Measurements from ENCODE around the gene SLC22A14. TPM values are rescaled to one million over a fixed set of nuclear protein-coding genes. Genes with fewer than 3 reads are reported as not detected.

Gene SLC22A14
- total RNA-seq, 3 donors from 2014 or later, result 0.12 to 0.16 TPM; not detected in 1

- H3K4me3 ChIP-seq, result no peak overlapping the region
- no peak for ATAC-seq
- no peaks in the 10 kb centered on the region for H3K9me3 ChIP-seq
- DNase-seq, result no peak
- H3K36me3 ChIP-seq (ENCODE audit: low read depth), result no peaks in the 10 kb centered on the region
- no peaks in the 10 kb centered on the region for H3K4me1 ChIP-seq (ENCODE audit: low read depth)
- no peak for TF ChIP-seq CTCF (IDR thresholded peaks at IDR 0.05)
- intact Hi-C loops (cut with DNase I, micrococcal nuclease), result no loop called here
These were observed 15.4 kb downstream of the SLC22A14 start for GRCh38 chr3:38297537-38297936.

- intact Hi-C loops (cut with DNase I, micrococcal nuclease), result no loop called here
- ATAC-seq (no peak), DNase-seq (no peak)
- H3K4me3 ChIP-seq, result no peak overlapping the region
- H3K9me3 ChIP-seq, result no peaks in the 10 kb centered on the region
- H3K36me3 ChIP-seq (ENCODE audit: low read depth), result no peaks in the 10 kb centered on the region
- TF ChIP-seq CTCF (IDR thresholded peaks at IDR 0.05), result no peak
- H3K4me1 ChIP-seq (ENCODE audit: low read depth), result no peaks in the 10 kb centered on the region
These were observed 16.0 kb downstream of the SLC22A14 start for GRCh38 chr3:38297947-38298711.

DNA sequence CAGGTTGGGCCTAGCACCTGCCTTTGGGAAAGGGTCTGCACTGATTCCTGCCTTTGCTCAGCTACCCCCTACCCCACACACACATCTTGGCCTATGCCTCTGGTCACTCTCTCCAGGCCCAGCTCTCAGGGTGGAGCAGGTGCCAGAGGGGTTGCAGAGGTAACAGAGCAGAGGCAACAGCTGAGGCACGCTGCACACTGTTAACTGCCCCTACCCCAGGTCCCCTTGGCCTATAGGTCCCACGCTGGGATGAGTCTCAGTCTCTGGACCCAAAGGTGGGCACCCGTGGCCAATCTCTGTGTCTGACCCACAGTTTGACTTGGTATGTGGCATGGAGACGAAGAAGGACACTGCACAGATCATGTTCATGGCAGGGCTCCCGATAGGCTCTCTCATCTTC, 24.8 kb downstream of the SLC22A14 start:
- DNase-seq (no peak), ATAC-seq (no peak)
- no peaks in the 10 kb centered on the region for H3K9me3 ChIP-seq
- no peaks in the 10 kb centered on the region for H3K36me3 ChIP-seq (ENCODE audit: low read depth)
- no peak overlapping the region for H3K4me3 ChIP-seq
- no peak for TF ChIP-seq CTCF (IDR thresholded peaks at IDR 0.05)
- intact Hi-C loops (cut with DNase I, micrococcal nuclease), result no loop called here
- H3K4me1 ChIP-seq (ENCODE audit: low read depth), result no peaks in the 10 kb centered on the region

GRCh38 chr3:38307599-38307998, 25.5 kb downstream of the SLC22A14 start:
- no peak for DNase-seq
- no peak for TF ChIP-seq CTCF (IDR thresholded peaks at IDR 0.05)
- Histone ChIP-seq H3K4me1 (ENCODE audit: low read depth) (no peaks in the 10 kb centered on the region), H3K4me3 (no peak overlapping the region), H3K36me3 (ENCODE audit: low read depth) (no peaks in the 10 kb centered on the region), H3K9me3 (no peaks in the 10 kb centered on the region)
- intact Hi-C loops (cut with DNase I, micrococcal nuclease), result no loop called here
- no peak for ATAC-seq

- no peak for TF ChIP-seq CTCF (IDR thresholded peaks at IDR 0.05)
- no peaks in the 10 kb centered on the region for H3K9me3 ChIP-seq
- no peak for DNase-seq
- H3K4me1 ChIP-seq (ENCODE audit: low read depth), result no peaks in the 10 kb centered on the region
- H3K36me3 ChIP-seq (ENCODE audit: low read depth), result no peaks in the 10 kb centered on the region
- intact Hi-C loops (cut with DNase I, micrococcal nuclease), result no loop called here
- no peak overlapping the region for H3K4me3 ChIP-seq
- ATAC-seq, result no peak
These were observed 26.4 kb downstream of the SLC22A14 start for GRCh38 chr3:38308456-38308855.
